Loucy (cell line): ENCODE measurements around the gene ZFP36.

Experiments
- CTCF ChIP-seq: fragments of 200-600 bp; sonication (generic); conservative IDR thresholded peaks from 2 replicates; pipeline ENCODE4 v1.5.1; 2014; ENCODE audit warnings: mild to moderate bottlenecking, antibody characterized with exemption, low read length
- EZH2phosphoT487 ChIP-seq: fragments of 200-600 bp; IDR thresholded peaks from 2 replicates; pipeline ENCODE4 v1.6.1; 2018; ENCODE audit warnings: antibody characterized with exemption, mild to moderate bottlenecking, moderate library complexity, borderline replicate concordance

DNA sequence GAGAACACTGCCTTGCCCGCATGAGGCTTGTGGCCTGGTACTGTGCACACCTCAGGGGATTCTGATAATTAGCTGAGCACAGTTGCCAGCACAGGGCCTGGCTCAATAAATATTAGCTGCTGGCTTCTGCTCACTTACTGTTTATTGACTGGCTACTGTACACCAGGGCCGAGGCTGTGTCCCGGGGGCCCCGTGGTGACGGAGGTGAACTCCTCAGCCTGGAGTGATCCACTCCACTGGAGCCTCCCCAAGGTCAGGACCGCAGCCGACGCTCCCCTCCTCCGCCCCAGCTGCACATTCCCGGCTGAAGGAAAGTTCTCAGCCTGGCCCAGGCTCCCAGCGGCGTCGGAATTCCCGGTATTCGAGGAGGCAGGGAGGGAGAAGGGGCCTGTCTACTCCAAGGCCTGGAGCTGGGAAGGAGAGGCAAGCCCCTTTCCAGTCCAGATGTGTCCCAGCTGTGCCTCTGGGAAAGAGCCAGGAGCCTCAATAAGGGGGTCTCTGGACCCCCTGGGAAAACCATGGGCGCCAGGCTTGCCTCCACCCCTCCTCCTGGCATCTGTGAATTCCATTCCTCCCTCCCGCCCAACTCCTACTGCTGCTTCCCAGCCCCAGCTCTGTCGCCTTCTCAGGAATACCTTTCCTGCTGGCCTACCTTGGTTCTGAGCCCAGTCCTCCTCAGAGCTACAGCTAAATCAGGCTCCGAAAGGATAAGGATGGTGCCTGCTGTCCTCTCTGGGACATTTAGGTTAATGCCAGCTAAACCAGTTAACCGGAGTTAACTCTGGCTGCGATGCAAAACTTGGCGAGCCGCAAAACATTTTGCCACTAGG, 21.9 kb downstream of the ZFP36 start:
- no peak for TF ChIP-seq CTCF
- TF ChIP-seq EZH2phosphoT487, result no peak
